Measurements from ENCODE around the gene JAKMIP1. TPM values are rescaled to one million over a fixed set of nuclear protein-coding genes. Genes with fewer than 3 reads are reported as not detected.

JAKMIP1 gene
- total and polyA plus RNA-seq, 2 of the 13 experiments (the other 11 are each of a cell fraction or from before 2014, with no cell fraction given): not detected

- BruUV-seq (replicated peaks): no TSS peak
- FAIRE-seq: no peak
Measured at GRCh38 chr4:6097581-6097980, 102.8 kb downstream of the JAKMIP1 start.

More at GRCh38 chr4:6097581-6097980, 102.8 kb downstream of the JAKMIP1 start:
- Histone ChIP-seq H3K4me3 (replicated peaks in 1 of 3; ENCODE audit: insufficient read depth in 1 of 3, low read depth in 2 of 3, low read length in 3 of 3) (no peak overlapping the region), H3K4me2 (ENCODE audit: low read depth, low read length) (no peak overlapping the region), H3K79me2 (ENCODE audit: insufficient read depth, low read length) (no peaks in the 10 kb centered on the region), H2AFZ (ENCODE audit: low read length) (no peak overlapping the region), H3K4me1 (ENCODE audit: insufficient read depth, low read length) (no peaks in the 10 kb centered on the region), H3K36me3 (replicated peaks in 1 of 2; ENCODE audit: control insufficient read depth in 1 of 2, insufficient read depth in 2 of 2, low read length in 2 of 2) (no peaks in the 10 kb centered on the region), H3K9me3 (ENCODE audit: low read length) (no peaks in the 10 kb centered on the region), H3K27ac (ENCODE audit: extremely low read length, insufficient read depth, low read length) (no peak overlapping the region), H3K27me3 (ENCODE audit: control insufficient read depth in 1 of 2, insufficient read depth in 2 of 2, low read length in 2 of 2) (peaks cover 3 to 20% of the 10 kb centered on the region in 2 experiments; a peak in 3 of 5 replicates), H4K20me1 (ENCODE audit: insufficient read depth, low read length) (no peaks in the 10 kb centered on the region), H3K9ac (ENCODE audit: insufficient read depth, low read depth, low read length) (no peak overlapping the region)
- intact Hi-C loops (cut with micrococcal nuclease; ENCODE audit: unreplicated experiment): no loop called here
- no peak for ATAC-seq
- WGBS (ENCODE audit: low lambda C conversion rate): 41% methylated on average over 5 of the region's 5 CpGs
- DNase-seq (ENCODE audit: low spot score): no peak
- ChIA-PET CTCF (ENCODE audit: low intra/inter-chr PET ratio, low total read pairs) (no interaction called here), POLR2A (no interaction called here)
- in situ Hi-C loops (cut with HindIII; ENCODE audit: extremely low pct_ligation_motif_present, low pct_unique_long_range_greater_than_20kb): no loop called here
- TF ChIP-seq MXD4 (CRISPR knock-in tag; IDR thresholded peaks at IDR 0.05) (no peak), FOXA1 (IDR thresholded peaks at IDR 0.05) (no peak), FOXA1 (CRISPR knock-in tag; IDR thresholded peaks at IDR 0.05) (no peak), MYPOP (CRISPR knock-in tag; IDR thresholded peaks at IDR 0.05) (no peak), RERE (CRISPR knock-in tag; IDR thresholded peaks at IDR 0.05; ENCODE audit: low read depth) (no peak), PAWR (CRISPR knock-in tag; IDR thresholded peaks at IDR 0.05; ENCODE audit: borderline replicate concordance) (no peak), ZNF234 (CRISPR knock-in tag; conservative IDR thresholded peaks at IDR 0.05) (no peak), ZBTB14 (CRISPR knock-in tag; IDR thresholded peaks at IDR 0.05) (no peak), ZNF326 (CRISPR knock-in tag; IDR thresholded peaks at IDR 0.05; ENCODE audit: borderline replicate concordance) (no peak), ZNF263 (CRISPR knock-in tag; IDR thresholded peaks at IDR 0.05) (no peak), ZNF225 (CRISPR knock-in tag; IDR thresholded peaks at IDR 0.05) (no peak), PITX1 (CRISPR knock-in tag; IDR thresholded peaks at IDR 0.05) (no peak), ZNF724P (CRISPR knock-in tag; IDR thresholded peaks at IDR 0.05; ENCODE audit: borderline replicate concordance) (no peak), SP2 (CRISPR knock-in tag; IDR thresholded peaks at IDR 0.05) (no peak), ZNF788 (CRISPR knock-in tag; IDR thresholded peaks at IDR 0.05; ENCODE audit: borderline replicate concordance) (no peak), IKZF4 (CRISPR knock-in tag; IDR thresholded peaks at IDR 0.05; ENCODE audit: borderline replicate concordance, low read depth, not compliant biosample characterization) (no peak), POLR2AphosphoS5 (IDR thresholded peaks at IDR 0.05; ENCODE audit: low read depth, low read length) (no peak), MYC (CRISPR knock-in tag; IDR thresholded peaks at IDR 0.05; ENCODE audit: borderline replicate concordance) (no peak), KAT2B (IDR thresholded peaks at IDR 0.05; ENCODE audit: borderline replicate concordance, low read depth, low read length) (no peak)
